ENCODE measurements around the gene MAP6D1.
"Not testable (repeated sequence)": the region's sequence is repeated elsewhere in the genome, so short reads cannot be mapped to it uniquely, and the experiment has no call there.

MAP6D1 gene

GRCh38 chr3:183777016-183777618, 48.3 kb downstream of the MAP6D1 start:
- Histone ChIP-seq H3K4me1 (ENCODE audit: insufficient read depth, low read length) (no peaks in the 10 kb centered on the region), H3K79me2 (ENCODE audit: insufficient read depth, low read length) (0 out of 2 replicates have a peak, but pooled peaks cover 3% of the 10 kb centered on the region), H3K27me3 (ENCODE audit: insufficient read depth, low read length, poor library complexity) (no peaks in the 10 kb centered on the region), H2AFZ (ENCODE audit: low read depth, low read length) (no peak overlapping the region), H3K9me3 (ENCODE audit: insufficient read depth, low read length, severe bottlenecking) (no peaks in the 10 kb centered on the region), H3K27ac (ENCODE audit: low read length) (no peak overlapping the region), H3K4me2 (ENCODE audit: insufficient read depth, low read length) (no peak overlapping the region), H4K20me1 (ENCODE audit: insufficient read depth, low read length) (no peaks in the 10 kb centered on the region), H3K9ac (ENCODE audit: low read depth, low read length) (no peak overlapping the region), H3K36me3 (ENCODE audit: insufficient read depth, low read length) (peaks cover 90% of the 10 kb centered on the region), H3K4me3 (ENCODE audit: low read depth in 1 of 2, low read length in 2 of 2) (no peak overlapping the region)
- ATAC-seq (ENCODE audit: insufficient read depth, low read depth) (no peak), DNase-seq (no peak)
- TF ChIP-seq, protein P1, sequence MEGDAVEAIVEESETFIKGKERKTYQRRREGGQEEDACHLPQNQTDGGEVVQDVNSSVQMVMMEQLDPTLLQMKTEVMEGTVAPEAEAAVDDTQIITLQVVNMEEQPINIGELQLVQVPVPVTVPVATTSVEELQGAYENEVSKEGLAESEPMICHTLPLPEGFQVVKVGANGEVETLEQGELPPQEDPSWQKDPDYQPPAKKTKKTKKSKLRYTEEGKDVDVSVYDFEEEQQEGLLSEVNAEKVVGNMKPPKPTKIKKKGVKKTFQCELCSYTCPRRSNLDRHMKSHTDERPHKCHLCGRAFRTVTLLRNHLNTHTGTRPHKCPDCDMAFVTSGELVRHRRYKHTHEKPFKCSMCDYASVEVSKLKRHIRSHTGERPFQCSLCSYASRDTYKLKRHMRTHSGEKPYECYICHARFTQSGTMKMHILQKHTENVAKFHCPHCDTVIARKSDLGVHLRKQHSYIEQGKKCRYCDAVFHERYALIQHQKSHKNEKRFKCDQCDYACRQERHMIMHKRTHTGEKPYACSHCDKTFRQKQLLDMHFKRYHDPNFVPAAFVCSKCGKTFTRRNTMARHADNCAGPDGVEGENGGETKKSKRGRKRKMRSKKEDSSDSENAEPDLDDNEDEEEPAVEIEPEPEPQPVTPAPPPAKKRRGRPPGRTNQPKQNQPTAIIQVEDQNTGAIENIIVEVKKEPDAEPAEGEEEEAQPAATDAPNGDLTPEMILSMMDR (IDR thresholded peaks at IDR 0.05; ENCODE audit: borderline replicate concordance, extremely low read depth, low read length, poor library complexity, severe bottlenecking): no peak
- no peak for TF ChIP-seq EZH2 (IDR thresholded peaks at IDR 0.05; ENCODE audit: borderline replicate concordance, low read depth, low read length, severe bottlenecking)

DNA sequence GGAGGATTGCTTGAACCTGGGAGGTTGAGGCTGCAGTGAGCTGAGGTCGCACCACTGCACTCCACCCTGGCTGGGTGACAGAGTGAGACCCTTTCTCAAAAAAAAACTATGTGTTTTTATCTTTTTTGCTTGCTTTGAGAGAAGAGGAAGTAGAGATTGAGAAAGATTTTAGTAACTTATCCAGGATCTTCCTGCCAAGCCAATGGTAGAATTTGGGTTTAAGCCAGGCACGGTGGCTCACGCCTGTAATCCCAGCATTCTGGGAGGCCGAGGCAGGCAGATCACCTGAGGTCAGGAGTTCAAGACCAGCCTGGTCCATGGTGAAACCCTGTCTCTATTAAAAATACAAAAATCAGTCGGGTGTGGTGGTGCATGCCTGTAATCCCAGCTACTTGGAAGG, 48.9 kb downstream of the MAP6D1 start:
- H3K9ac ChIP-seq (ENCODE audit: low read depth, low read length); H3K79me2 ChIP-seq (ENCODE audit: insufficient read depth, low read length); H4K20me1 ChIP-seq (ENCODE audit: insufficient read depth, low read length); H3K9me3 ChIP-seq (ENCODE audit: insufficient read depth, low read length, severe bottlenecking); H3K4me1 ChIP-seq (ENCODE audit: insufficient read depth, low read length); DNase-seq; H3K27ac ChIP-seq (ENCODE audit: low read length); H3K27me3 ChIP-seq (ENCODE audit: insufficient read depth, low read length, poor library complexity); H3K4me2 ChIP-seq (ENCODE audit: insufficient read depth, low read length); ATAC-seq (ENCODE audit: insufficient read depth, low read depth); H2AFZ ChIP-seq (ENCODE audit: low read depth, low read length); H3K4me3 ChIP-seq (ENCODE audit: low read depth in 1 of 2, low read length in 2 of 2): not testable (repeated sequence)
- H3K36me3 ChIP-seq (ENCODE audit: insufficient read depth, low read length): peaks cover 89% of the 10 kb centered on the region

- ATAC-seq (ENCODE audit: insufficient read depth, low read depth) (no peak), DNase-seq (no peak)
- Histone ChIP-seq H3K9me3 (ENCODE audit: insufficient read depth, low read length, severe bottlenecking) (no peaks in the 10 kb centered on the region), H3K27ac (ENCODE audit: low read length) (no peak overlapping the region), H4K20me1 (ENCODE audit: insufficient read depth, low read length) (no peaks in the 10 kb centered on the region), H2AFZ (ENCODE audit: low read depth, low read length) (no peak overlapping the region), H3K9ac (ENCODE audit: low read depth, low read length) (no peak overlapping the region), H3K36me3 (ENCODE audit: insufficient read depth, low read length) (peaks cover 87% of the 10 kb centered on the region), H3K79me2 (ENCODE audit: insufficient read depth, low read length) (0 out of 2 replicates have a peak, but pooled peaks cover 3% of the 10 kb centered on the region), H3K4me1 (ENCODE audit: insufficient read depth, low read length) (no peaks in the 10 kb centered on the region), H3K4me2 (ENCODE audit: insufficient read depth, low read length) (no peak overlapping the region), H3K27me3 (ENCODE audit: insufficient read depth, low read length, poor library complexity) (no peaks in the 10 kb centered on the region), H3K4me3 (ENCODE audit: low read depth in 1 of 2, low read length in 2 of 2) (no peak overlapping the region)
- no peak for TF ChIP-seq EZH2 (IDR thresholded peaks at IDR 0.05; ENCODE audit: borderline replicate concordance, low read depth, low read length, severe bottlenecking)
- TF ChIP-seq, protein P1 (IDR thresholded peaks at IDR 0.05; ENCODE audit: borderline replicate concordance, extremely low read depth, low read length, poor library complexity, severe bottlenecking): no peak
Observed at GRCh38 chr3:183775781-183776180, 49.6 kb downstream of the MAP6D1 start.

- DNase-seq (no peak), ATAC-seq (ENCODE audit: insufficient read depth, low read depth) (no peak)
- no peak overlapping the region for H3K9ac ChIP-seq (ENCODE audit: low read depth, low read length)
- H3K36me3 ChIP-seq (ENCODE audit: insufficient read depth, low read length): peaks cover 78% of the 10 kb centered on the region
- no peaks in the 10 kb centered on the region for H3K4me1 ChIP-seq (ENCODE audit: insufficient read depth, low read length)
- H3K9me3 ChIP-seq (ENCODE audit: insufficient read depth, low read length, severe bottlenecking): no peaks in the 10 kb centered on the region
- no peak overlapping the region for H2AFZ ChIP-seq (ENCODE audit: low read depth, low read length)
- H4K20me1 ChIP-seq (ENCODE audit: insufficient read depth, low read length): no peaks in the 10 kb centered on the region
- H3K27ac ChIP-seq (ENCODE audit: low read length): no peak overlapping the region
- no peak overlapping the region for H3K4me2 ChIP-seq (ENCODE audit: insufficient read depth, low read length)
- H3K27me3 ChIP-seq (ENCODE audit: insufficient read depth, low read length, poor library complexity): no peaks in the 10 kb centered on the region
- no peaks in the 10 kb centered on the region for H3K79me2 ChIP-seq (ENCODE audit: insufficient read depth, low read length)
- H3K4me3 ChIP-seq (ENCODE audit: low read depth in 1 of 2, low read length in 2 of 2): no peak overlapping the region
- TF ChIP-seq EZH2 (IDR thresholded peaks at IDR 0.05; ENCODE audit: borderline replicate concordance, low read depth, low read length, severe bottlenecking): no peak
- TF ChIP-seq, protein P1 (IDR thresholded peaks at IDR 0.05; ENCODE audit: borderline replicate concordance, extremely low read depth, low read length, poor library complexity, severe bottlenecking): no peak
Observed at GRCh38 chr3:183774631-183775030, 50.7 kb downstream of the MAP6D1 start.

Measured in DND-41 (cell line).